ENCODE data around the gene PRRT3.
"Not testable (repeated sequence)": the region's sequence is repeated elsewhere in the genome, so short reads cannot be mapped to it uniquely, and the experiment has no call there.

The PRRT3 gene

DNA sequence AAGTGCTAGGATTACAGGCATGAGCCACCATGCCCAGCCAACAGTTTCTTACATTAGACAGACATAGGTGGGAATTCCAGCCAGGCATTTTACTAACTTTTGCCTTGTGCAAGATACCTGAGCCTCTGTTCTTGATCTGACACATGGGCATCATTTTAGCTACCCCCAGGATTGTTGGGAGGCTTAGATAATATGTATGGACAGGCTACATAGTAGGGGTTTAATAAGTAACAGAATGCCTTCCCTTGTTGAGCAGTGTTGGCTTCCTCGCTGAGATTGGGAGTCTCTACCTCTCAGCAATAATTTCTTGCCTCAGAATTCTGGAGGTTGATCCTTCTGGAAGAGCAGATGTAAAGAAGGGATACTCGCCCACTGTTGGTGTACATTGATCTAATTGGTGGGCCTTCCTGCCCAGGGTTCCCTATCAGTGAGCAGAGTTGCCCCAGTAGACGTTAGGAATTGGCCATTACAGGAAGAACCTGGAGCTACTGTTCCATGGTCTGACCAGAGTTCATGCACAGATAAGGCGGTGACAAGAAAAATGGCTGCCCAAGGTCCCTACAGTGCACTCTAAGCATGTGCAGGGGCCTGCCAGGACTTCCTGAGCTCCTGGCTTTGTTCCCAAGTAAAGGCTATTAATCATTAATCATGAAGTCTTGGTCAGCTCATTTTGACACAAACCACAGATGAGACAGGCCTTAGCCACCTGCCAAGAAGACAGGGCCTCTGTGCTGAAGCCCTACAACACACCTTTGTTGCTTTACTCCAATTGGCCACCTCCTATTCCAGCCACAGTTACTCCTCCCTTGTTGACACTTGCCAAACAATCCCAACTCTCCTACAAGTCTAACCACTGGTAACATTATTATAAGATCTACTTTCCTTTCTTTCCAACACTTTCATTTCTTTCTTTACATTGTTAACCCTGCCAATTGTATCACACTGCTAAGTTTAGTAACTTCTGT, 54.5 kb downstream of the PRRT3 start:
- DNase-seq = no peak

DNA sequence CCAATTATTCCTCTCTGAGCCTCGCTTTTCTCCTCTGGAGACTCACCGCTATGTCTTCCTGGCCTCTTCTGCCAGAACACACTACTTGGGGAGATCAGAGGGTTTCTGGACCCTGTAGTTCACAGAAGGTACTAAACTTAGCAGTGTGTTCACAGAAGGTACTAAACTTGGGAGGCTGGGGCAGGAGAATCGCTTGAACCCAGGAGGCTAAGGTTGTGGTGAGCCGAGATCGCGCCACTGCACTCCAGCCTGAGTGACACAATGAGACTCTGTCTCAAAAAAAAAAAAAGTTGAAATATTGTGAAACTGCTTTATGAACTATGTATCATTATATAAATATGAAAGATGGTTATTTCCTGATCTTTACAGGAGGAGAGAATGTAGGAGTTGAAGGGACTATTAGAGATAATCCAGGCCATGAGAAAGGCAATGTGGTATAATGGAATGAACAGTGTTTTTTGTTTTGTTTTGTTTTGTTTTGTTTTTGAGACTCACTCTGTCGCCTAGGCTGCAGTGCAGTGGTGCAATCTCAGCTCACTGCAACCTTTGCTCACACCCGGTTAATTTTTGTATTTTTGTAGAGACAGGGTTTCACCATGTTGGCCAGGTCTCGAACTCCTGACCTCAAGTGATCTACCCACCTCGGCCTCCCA, 55.3 kb downstream of the PRRT3 start:
- not testable (repeated sequence) for DNase-seq

DNA sequence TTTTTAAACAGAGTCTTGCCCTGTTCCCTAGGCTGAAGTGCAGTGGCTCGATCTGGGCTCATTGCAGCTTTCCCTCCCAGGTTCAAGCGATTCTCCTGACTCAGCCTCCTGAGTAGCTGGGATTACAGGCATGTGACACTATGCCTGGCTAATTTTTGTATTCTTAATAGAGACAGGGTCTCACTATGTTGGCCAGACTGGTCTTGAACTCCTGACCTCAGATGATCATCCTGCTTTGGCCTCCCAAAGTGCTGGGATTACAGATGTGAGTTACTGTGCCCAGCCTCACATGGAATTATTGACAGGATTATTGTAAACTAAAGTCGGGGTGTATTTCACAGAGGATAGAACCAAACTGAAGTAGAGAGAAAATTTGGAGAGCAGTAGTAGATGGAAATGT, 56.5 kb downstream of the PRRT3 start:
- not testable (repeated sequence) for DNase-seq
